ENCODE data around the gene DOCK2.

DNA sequence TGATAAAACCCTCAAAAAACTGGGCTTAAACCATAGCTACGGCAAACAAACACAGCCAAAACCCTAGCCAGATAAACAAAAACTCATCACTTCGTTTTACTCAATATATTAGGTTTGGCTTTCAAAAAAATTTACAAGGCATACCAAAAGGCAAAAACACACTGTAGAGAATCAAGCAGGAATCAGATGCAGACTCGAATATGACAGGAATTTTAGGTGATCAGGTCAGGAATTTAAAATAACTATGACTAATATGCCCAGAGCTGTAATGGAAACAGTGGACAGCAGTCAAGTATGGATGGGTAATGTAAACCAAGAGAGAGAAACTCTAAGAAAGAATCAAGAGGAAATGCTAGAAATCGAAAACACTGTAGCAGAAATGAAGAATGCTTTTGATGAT, 26.5 kb upstream of the DOCK2 start:
- no peak for TF ChIP-seq POLR2A (conservative IDR thresholded peaks at IDR 0.05)
- TF ChIP-seq, protein P1, sequence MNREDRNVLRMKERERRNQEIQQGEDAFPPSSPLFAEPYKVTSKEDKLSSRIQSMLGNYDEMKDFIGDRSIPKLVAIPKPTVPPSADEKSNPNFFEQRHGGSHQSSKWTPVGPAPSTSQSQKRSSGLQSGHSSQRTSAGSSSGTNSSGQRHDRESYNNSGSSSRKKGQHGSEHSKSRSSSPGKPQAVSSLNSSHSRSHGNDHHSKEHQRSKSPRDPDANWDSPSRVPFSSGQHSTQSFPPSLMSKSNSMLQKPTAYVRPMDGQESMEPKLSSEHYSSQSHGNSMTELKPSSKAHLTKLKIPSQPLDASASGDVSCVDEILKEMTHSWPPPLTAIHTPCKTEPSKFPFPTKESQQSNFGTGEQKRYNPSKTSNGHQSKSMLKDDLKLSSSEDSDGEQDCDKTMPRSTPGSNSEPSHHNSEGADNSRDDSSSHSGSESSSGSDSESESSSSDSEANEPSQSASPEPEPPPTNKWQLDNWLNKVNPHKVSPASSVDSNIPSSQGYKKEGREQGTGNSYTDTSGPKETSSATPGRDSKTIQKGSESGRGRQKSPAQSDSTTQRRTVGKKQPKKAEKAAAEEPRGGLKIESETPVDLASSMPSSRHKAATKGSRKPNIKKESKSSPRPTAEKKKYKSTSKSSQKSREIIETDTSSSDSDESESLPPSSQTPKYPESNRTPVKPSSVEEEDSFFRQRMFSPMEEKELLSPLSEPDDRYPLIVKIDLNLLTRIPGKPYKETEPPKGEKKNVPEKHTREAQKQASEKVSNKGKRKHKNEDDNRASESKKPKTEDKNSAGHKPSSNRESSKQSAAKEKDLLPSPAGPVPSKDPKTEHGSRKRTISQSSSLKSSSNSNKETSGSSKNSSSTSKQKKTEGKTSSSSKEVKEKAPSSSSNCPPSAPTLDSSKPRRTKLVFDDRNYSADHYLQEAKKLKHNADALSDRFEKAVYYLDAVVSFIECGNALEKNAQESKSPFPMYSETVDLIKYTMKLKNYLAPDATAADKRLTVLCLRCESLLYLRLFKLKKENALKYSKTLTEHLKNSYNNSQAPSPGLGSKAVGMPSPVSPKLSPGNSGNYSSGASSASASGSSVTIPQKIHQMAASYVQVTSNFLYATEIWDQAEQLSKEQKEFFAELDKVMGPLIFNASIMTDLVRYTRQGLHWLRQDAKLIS (CRISPR knock-in tag; IDR thresholded peaks at IDR 0.05) = no peak
- TF ChIP-seq, protein P2, sequence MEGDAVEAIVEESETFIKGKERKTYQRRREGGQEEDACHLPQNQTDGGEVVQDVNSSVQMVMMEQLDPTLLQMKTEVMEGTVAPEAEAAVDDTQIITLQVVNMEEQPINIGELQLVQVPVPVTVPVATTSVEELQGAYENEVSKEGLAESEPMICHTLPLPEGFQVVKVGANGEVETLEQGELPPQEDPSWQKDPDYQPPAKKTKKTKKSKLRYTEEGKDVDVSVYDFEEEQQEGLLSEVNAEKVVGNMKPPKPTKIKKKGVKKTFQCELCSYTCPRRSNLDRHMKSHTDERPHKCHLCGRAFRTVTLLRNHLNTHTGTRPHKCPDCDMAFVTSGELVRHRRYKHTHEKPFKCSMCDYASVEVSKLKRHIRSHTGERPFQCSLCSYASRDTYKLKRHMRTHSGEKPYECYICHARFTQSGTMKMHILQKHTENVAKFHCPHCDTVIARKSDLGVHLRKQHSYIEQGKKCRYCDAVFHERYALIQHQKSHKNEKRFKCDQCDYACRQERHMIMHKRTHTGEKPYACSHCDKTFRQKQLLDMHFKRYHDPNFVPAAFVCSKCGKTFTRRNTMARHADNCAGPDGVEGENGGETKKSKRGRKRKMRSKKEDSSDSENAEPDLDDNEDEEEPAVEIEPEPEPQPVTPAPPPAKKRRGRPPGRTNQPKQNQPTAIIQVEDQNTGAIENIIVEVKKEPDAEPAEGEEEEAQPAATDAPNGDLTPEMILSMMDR (IDR thresholded peaks at IDR 0.05 in 2 of 3, conservative IDR thresholded peaks at IDR 0.05 in 1 of 3; ENCODE audit: insufficient read depth in 2 of 3, low read depth in 1 of 3, low read length in 3 of 3) = no peak
- no peak for TF ChIP-seq NELFE (IDR thresholded peaks at IDR 0.05; ENCODE audit: insufficient read depth, insufficient read length)
- no peak for TF ChIP-seq KAT7 (CRISPR knock-in tag; IDR thresholded peaks at IDR 0.05; ENCODE audit: borderline replicate concordance)
- TF ChIP-seq CBX2 (IDR thresholded peaks at IDR 0.05; ENCODE audit: insufficient read depth, low read length, poor library complexity, severe bottlenecking) = no peak

Data from K562 (cell line).